Keratinocyte (primary cell): ENCODE data around the gene BASP1. TPM values are rescaled to one million over a fixed set of nuclear protein-coding genes. Genes with fewer than 3 reads are reported as not detected.
A peak's percentile ranks its signal among the peaks of the same experiment; 100 is the strongest.

ENCODE experiments used
- DNase-seq: peaks from one replicate; pipeline ENCODE4 v3.0.0-alpha.2; 2011; ENCODE audit warnings: low read depth, missing footprints, low spot score
- FAIRE-seq: peaks from 2 replicates; lab custom pipeline; 2011; peaks lifted over from hg19 to GRCh38; lab: Jason Lieb, UNC
- H2AFZ ChIP-seq: 2 replicates; pipeline ENCODE4 v1.6.0; 2012; ENCODE audit warnings: low read length, control low read depth, inconsistent platforms; ENCODE audit not compliant: control insufficient read depth
- H3K27ac ChIP-seq: 2 replicates; pipeline ENCODE4 v1.5.1; 2011; ENCODE audit warnings: low read length; ENCODE audit not compliant: control insufficient read depth, insufficient read depth
- H3K27me3 ChIP-seq: 3 replicates; pipeline ENCODE4 v1.6.0; 2011; ENCODE audit warnings: low read length; ENCODE audit not compliant: control insufficient read depth, insufficient read depth; ENCODE audit errors: extremely low read depth
- H3K36me3 ChIP-seq, 2 experiments: 2 replicates in 1 of 2; 3 replicates in 1 of 2; pipeline ENCODE4 v1.5.1; 2011; ENCODE audit warnings: low read length in 2 of 2, mild to moderate bottlenecking in 1 of 2; ENCODE audit not compliant: control insufficient read depth in 2 of 2, insufficient read depth in 2 of 2; ENCODE audit errors: extremely low read depth in 1 of 2
- H3K4me1 ChIP-seq: 3 replicates; pipeline ENCODE4 v1.5.1; 2011; ENCODE audit warnings: low read length; ENCODE audit not compliant: control insufficient read depth, insufficient read depth; ENCODE audit errors: extremely low read depth
- H3K4me2 ChIP-seq: 3 replicates; pipeline ENCODE4 v1.6.0; 2011; ENCODE audit warnings: low read depth, low read length; ENCODE audit not compliant: control insufficient read depth, insufficient read depth; ENCODE audit errors: extremely low read depth
- H3K4me3 ChIP-seq, 3 experiments: fragments of 200-600 bp in 1 of 3; sonication (generic) in 1 of 3; 2 replicates in 2 of 3; 3 replicates in 1 of 3; pipeline ENCODE4 v1.5.1; 2011 to 2016; ENCODE audit warnings: low read length in 3 of 3, mild to moderate bottlenecking in 3 of 3, control low read depth in 2 of 3, inconsistent platforms in 1 of 3, low read depth in 1 of 3, mixed read lengths in 1 of 3, mixed run types in 1 of 3, moderate library complexity in 1 of 3; ENCODE audit not compliant: control insufficient read depth in 2 of 3, insufficient read depth in 2 of 3; ENCODE audit errors: extremely low read depth in 1 of 3
- H3K79me2 ChIP-seq: 2 replicates; pipeline ENCODE4 v1.6.0; 2012; ENCODE audit warnings: low read length; ENCODE audit not compliant: control insufficient read depth, insufficient read depth
- H3K9ac ChIP-seq: 3 replicates; pipeline ENCODE4 v1.6.0; 2011; ENCODE audit warnings: low read length; ENCODE audit not compliant: control insufficient read depth, insufficient read depth; ENCODE audit errors: extremely low read depth
- H3K9me1 ChIP-seq: 3 replicates; pipeline ENCODE4 v1.6.0; 2011; ENCODE audit warnings: low read length; ENCODE audit not compliant: control insufficient read depth, insufficient read depth; ENCODE audit errors: extremely low read depth
- H3K9me3 ChIP-seq: 2 replicates; pipeline ENCODE4 v1.5.1; 2012; ENCODE audit warnings: low read depth, low read length; ENCODE audit not compliant: control insufficient read depth
- H4K20me1 ChIP-seq: 3 replicates; pipeline ENCODE4 v1.6.0; 2011; ENCODE audit warnings: low read length; ENCODE audit not compliant: control insufficient read depth, insufficient read depth; ENCODE audit errors: extremely low read depth
- EZH2 ChIP-seq: IDR thresholded peaks from one replicate; pipeline ENCODE4 v1.6.1; 2012; ENCODE audit warnings: inconsistent platforms, mild to moderate bottlenecking, low read length, moderate library complexity
- dilution Hi-C: fragments of 300-500 bp; cut with MboI; formaldehyde crosslinking; loops from one replicate; pipeline ENCODE4 v1.7.0; 2020; ENCODE audit warnings: low sequenced_read_pairs; ENCODE audit not compliant: extremely low pct_ligation_motif_present
- polyA plus RNA-seq, 5 experiments: library from polyadenylated mRNA; depleted of rRNA in 3 of 5; stranded (reverse) in 3 of 5; stranded (forward) in 1 of 5; unstranded in 1 of 5; fragments of >200 nt; gene quantifications; 1 replicate in 1 of 5; 2 replicates in 3 of 5; 3 replicates in 1 of 5; pipeline versions ENCODE4 v1.2.1 to v1.2.3, GENCODE V29; 2011 to 2012; ENCODE audit warnings: missing spikeins in 2 of 5, low read depth in 1 of 5, low replicate concordance in 1 of 5
- TF ChIP-seq, protein P1 (sequence below), 3 experiments: IDR thresholded peaks in 1 of 3; conservative IDR thresholded peaks in 1 of 3; optimal IDR thresholded peaks in 1 of 3; 2 replicates in 2 of 3; 3 replicates in 1 of 3; pipeline versions ENCODE3 to v1.5.1; 2011; ENCODE audit warnings: low read length in 3 of 3, mild to moderate bottlenecking in 3 of 3, moderate library complexity in 2 of 3, control low read depth in 1 of 3, inconsistent platforms in 1 of 3; ENCODE audit not compliant: insufficient read depth in 2 of 3; ENCODE audit errors: extremely low read depth in 1 of 3

The BASP1 gene
- polyA plus RNA-seq, 1 donor (not counting 4 experiments of a cell fraction or from before 2014, with no cell fraction given), result 127 TPM

DNA sequence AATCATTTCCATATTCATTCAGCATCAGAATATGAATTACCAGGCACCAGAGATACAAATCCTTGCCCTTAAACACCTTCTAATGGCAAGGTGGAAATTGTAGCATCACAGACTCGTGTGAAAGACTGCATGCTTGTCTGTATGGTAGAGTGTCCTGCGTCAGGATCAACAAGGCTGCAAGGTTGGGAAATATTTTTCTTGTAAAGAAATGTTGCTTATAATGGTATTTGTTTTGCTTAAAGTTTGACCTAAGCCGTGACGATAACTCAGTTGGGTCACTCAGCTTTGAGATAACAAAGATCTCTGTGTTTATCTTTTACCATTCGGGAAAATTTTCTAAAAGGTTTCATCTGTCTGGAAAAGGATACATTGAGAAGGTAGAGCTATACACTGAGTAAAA, 87.6 kb downstream of the BASP1 start:
- no peak for FAIRE-seq
- H3K9me1 ChIP-seq, result no peaks in the 10 kb centered on the region
- TF ChIP-seq, protein P1, sequence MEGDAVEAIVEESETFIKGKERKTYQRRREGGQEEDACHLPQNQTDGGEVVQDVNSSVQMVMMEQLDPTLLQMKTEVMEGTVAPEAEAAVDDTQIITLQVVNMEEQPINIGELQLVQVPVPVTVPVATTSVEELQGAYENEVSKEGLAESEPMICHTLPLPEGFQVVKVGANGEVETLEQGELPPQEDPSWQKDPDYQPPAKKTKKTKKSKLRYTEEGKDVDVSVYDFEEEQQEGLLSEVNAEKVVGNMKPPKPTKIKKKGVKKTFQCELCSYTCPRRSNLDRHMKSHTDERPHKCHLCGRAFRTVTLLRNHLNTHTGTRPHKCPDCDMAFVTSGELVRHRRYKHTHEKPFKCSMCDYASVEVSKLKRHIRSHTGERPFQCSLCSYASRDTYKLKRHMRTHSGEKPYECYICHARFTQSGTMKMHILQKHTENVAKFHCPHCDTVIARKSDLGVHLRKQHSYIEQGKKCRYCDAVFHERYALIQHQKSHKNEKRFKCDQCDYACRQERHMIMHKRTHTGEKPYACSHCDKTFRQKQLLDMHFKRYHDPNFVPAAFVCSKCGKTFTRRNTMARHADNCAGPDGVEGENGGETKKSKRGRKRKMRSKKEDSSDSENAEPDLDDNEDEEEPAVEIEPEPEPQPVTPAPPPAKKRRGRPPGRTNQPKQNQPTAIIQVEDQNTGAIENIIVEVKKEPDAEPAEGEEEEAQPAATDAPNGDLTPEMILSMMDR (optimal IDR thresholded peaks at IDR 0.05 in 1 of 3, IDR thresholded peaks at IDR 0.05 in 1 of 3, conservative IDR thresholded peaks at IDR 0.05 in 1 of 3; ENCODE audit: extremely low read depth in 1 of 3, insufficient read depth in 2 of 3, low read length in 3 of 3), result no peak
- TF ChIP-seq EZH2, result no peak
- dilution Hi-C loops, result no loop called here
- no peak overlapping the region for H2AFZ ChIP-seq
- H3K36me3 ChIP-seq, result no peaks in the 10 kb centered on the region
- H3K9me3 ChIP-seq, result no peaks in the 10 kb centered on the region
- no peak overlapping the region for H3K27ac ChIP-seq
- H3K4me3 ChIP-seq, result no peak overlapping the region
- H3K4me1 ChIP-seq, result peaks cover 11% of the 10 kb centered on the region
- no peak for DNase-seq
- H3K27me3 ChIP-seq, result no peaks in the 10 kb centered on the region
- no peak overlapping the region for H3K4me2 ChIP-seq
- H4K20me1 ChIP-seq, result no peaks in the 10 kb centered on the region
- no peaks in the 10 kb centered on the region for H3K79me2 ChIP-seq
- no peak overlapping the region for H3K9ac ChIP-seq

GRCh38 chr5:17305964-17306725, 88.7 kb downstream of the BASP1 start:
- no peaks in the 10 kb centered on the region for H4K20me1 ChIP-seq
- H3K4me3 ChIP-seq, result peak overlapping the region in 2 of 3 experiments; percentile 45 to 60
- peak overlapping the region; percentile 89 for H2AFZ ChIP-seq
- H3K27me3 ChIP-seq, result no peaks in the 10 kb centered on the region
- dilution Hi-C loops, result no loop called here
- H3K79me2 ChIP-seq, result no peaks in the 10 kb centered on the region
- peak overlapping the region; percentile 93 for H3K4me2 ChIP-seq
- DNase-seq, result peak; percentile 21
- peak overlapping the region; percentile 66 for H3K9ac ChIP-seq
- no peaks in the 10 kb centered on the region for H3K36me3 ChIP-seq
- H3K9me1 ChIP-seq, result no peaks in the 10 kb centered on the region
- H3K4me1 ChIP-seq, result peaks cover 11% of the 10 kb centered on the region
- peak; percentile 88 for FAIRE-seq
- TF ChIP-seq, protein P1 (optimal IDR thresholded peaks at IDR 0.05 in 1 of 3, IDR thresholded peaks at IDR 0.05 in 1 of 3, conservative IDR thresholded peaks at IDR 0.05 in 1 of 3; ENCODE audit: extremely low read depth in 1 of 3, insufficient read depth in 2 of 3, low read length in 3 of 3), result no peak
- no peak for TF ChIP-seq EZH2
- peak overlapping the region; percentile 64 for H3K27ac ChIP-seq
- H3K9me3 ChIP-seq, result no peaks in the 10 kb centered on the region
